GM12878 (cell line): ENCODE measurements around the gene KRTAP5-10. TPM values are rescaled to one million over a fixed set of nuclear protein-coding genes. Genes with fewer than 3 reads are reported as not detected.
"Not testable (repeated sequence)": the region's sequence is repeated elsewhere in the genome, so short reads cannot be mapped to it uniquely, and the experiment has no call there.

Source experiments
- ATAC-seq: fragments of 200-7000 bp; cut with Tn5 transposase; 3 replicates; pipeline ENCODE4 v1.9.1; 2020; ENCODE audit warnings: mild to moderate bottlenecking, moderate library complexity
- BruUV-seq: library from RNA; stranded (reverse); fragments of 400-500 nt; replicated peaks from 2 replicates; lab custom pipeline; 2021; lab: Mats Ljungman, UMichigan
- CTCF ChIA-PET: fragments of 300-600 bp; sonication (Branson Sonifier 250); formaldehyde crosslinking; extraction: SDS; loops from one replicate; lab custom pipeline; 2021; ENCODE audit warnings: inconsistent platforms; lab: Yijun Ruan, JAX
- POLR2A ChIA-PET: fragments of 350-600 bp; formaldehyde crosslinking; extraction: SDS; loops from one replicate; lab custom pipeline; 2021; ENCODE audit warnings: inconsistent platforms; lab: Charles Lee
- RAD21 ChIA-PET: fragments of 300-600 bp; sonication (Branson Sonifier 250); formaldehyde crosslinking; loops from one replicate; lab custom pipeline; 2023; ENCODE audit warnings: antibody characterized with exemption; ENCODE audit not compliant: unreplicated experiment; lab: Charles Lee
- SMC1A ChIA-PET: fragments of 300-600 bp; sonication (Branson Sonifier 250); formaldehyde crosslinking; loops from one replicate; lab custom pipeline; 2023; ENCODE audit not compliant: unreplicated experiment, uncharacterized antibody; lab: Charles Lee
- DNase-seq: peaks from one replicate; pipeline ENCODE4 v3.0.0-alpha.2; 2011; ENCODE audit warnings: low read depth, low spot score
- FAIRE-seq: peaks from 3 replicates; lab custom pipeline; 2011; peaks lifted over from hg19 to GRCh38; lab: Jason Lieb, UNC
- H2AFZ ChIP-seq: 2 replicates; pipeline ENCODE4 v1.6.0; 2011; ENCODE audit warnings: low read depth, low read length, control low read depth; ENCODE audit not compliant: control insufficient read depth
- H3K27ac ChIP-seq: 2 replicates; pipeline ENCODE4 v1.5.1; 2011; ENCODE audit warnings: control low read depth; ENCODE audit not compliant: control insufficient read depth, insufficient read depth
- H3K27me3 ChIP-seq, 2 experiments: replicated peaks in 1 of 2; 2 replicates each; pipeline versions ENCODE4 v1.6.0 to v1.6.1; 2011; ENCODE audit warnings: low read length in 1 of 2; ENCODE audit not compliant: control insufficient read depth in 2 of 2, insufficient read depth in 2 of 2
- H3K36me3 ChIP-seq, 2 experiments: 2 replicates each; pipeline ENCODE4 v1.5.1; 2011; ENCODE audit warnings: low read length in 1 of 2; ENCODE audit not compliant: control insufficient read depth in 2 of 2, insufficient read depth in 2 of 2
- H3K4me1 ChIP-seq: 2 replicates; pipeline ENCODE4 v1.6.1; 2011; ENCODE audit warnings: mild to moderate bottlenecking, low read length, moderate library complexity, mixed read lengths; ENCODE audit not compliant: control insufficient read depth, insufficient read depth
- H3K4me2 ChIP-seq: 2 replicates; pipeline ENCODE4 v1.6.0; 2011; ENCODE audit warnings: control low read depth; ENCODE audit not compliant: control insufficient read depth, insufficient read depth
- H3K4me3 ChIP-seq: fragments of 200-600 bp; sonication (generic); 2 replicates; pipeline ENCODE4 v1.5.1; 2016
- H3K79me2 ChIP-seq: 2 replicates; pipeline ENCODE4 v1.6.0; 2011; ENCODE audit warnings: low read length; ENCODE audit not compliant: control insufficient read depth, insufficient read depth
- H3K9ac ChIP-seq: 2 replicates; pipeline ENCODE4 v1.8.0; 2011; ENCODE audit warnings: low read length, control low read depth, mixed read lengths; ENCODE audit not compliant: control insufficient read depth, insufficient read depth
- H3K9me3 ChIP-seq: replicated peaks from 3 replicates; pipeline ENCODE4 v1.5.1; 2011; ENCODE audit warnings: mild to moderate bottlenecking, low read length; ENCODE audit not compliant: control insufficient read depth, insufficient read depth
- H4K20me1 ChIP-seq: 2 replicates; pipeline ENCODE4 v1.6.0; 2011; ENCODE audit not compliant: control insufficient read depth, insufficient read depth
- SPI1 ChIP-seq: IDR thresholded peaks from 2 replicates; pipeline ENCODE4 v1.6.1; 2011; ENCODE audit warnings: low read depth, mild to moderate bottlenecking, low read length, moderate library complexity, borderline replicate concordance; ENCODE audit not compliant: insufficient read depth
- ZNF592 ChIP-seq: fragments of 450-650 bp; IDR thresholded peaks from 2 replicates; pipeline ENCODE4 v1.6.1; 2017; ENCODE audit warnings: mild to moderate bottlenecking, moderate library complexity
- WGBS: methylation state at CpG from one replicate; pipeline ENCODE4 v1.1.6; 2016; ENCODE audit warnings: low lambda C conversion rate; ENCODE audit not compliant: insufficient replicate concordance, insufficient coverage; ENCODE audit errors: missing lambda C conversion rate; 5-methylcytosine and 5-hydroxymethylcytosine counted together
- in situ Hi-C: fragments of 300-500 bp; cut with MboI; formaldehyde crosslinking; loops from 9 replicates; pipeline ENCODE4 v1.14.3; 2018; ENCODE audit warnings: mixed read lengths
- intact Hi-C: fragments of 100-400 bp; cut with micrococcal nuclease; formaldehyde crosslinking; loops from one replicate; pipeline ENCODE4 v1.14.2; 2022; ENCODE audit not compliant: unreplicated experiment
- polyA plus RNA-seq, 11 experiments: library from polyadenylated mRNA; depleted of rRNA in 4 of 11; unstranded in 6 of 11; stranded (reverse) in 5 of 11; fragments of >200 nt; fragmentation: Nextera tagmentation in 4 of 11; fragmentation: Illumina TruSeq in 1 of 11; extraction: Ambion mirVana in 4 of 11; extraction: Trizol in 1 of 11; gene quantifications; 1 replicate in 1 of 11; 2 replicates in 10 of 11; pipeline versions ENCODE4 v1.2.1 to v1.2.3, GENCODE V29; 2011 to 2016; ENCODE audit warnings: inconsistent platforms in 2 of 11, missing spikeins in 2 of 11, low read depth in 1 of 11
- total RNA-seq, 4 experiments: library from RNA; depleted of rRNA in 3 of 4; stranded (reverse); fragments of >200 nt in 3 of 4; fragmentation: Illumina TruSeq in 1 of 4; extraction: Trizol in 1 of 4; gene quantifications; 2 replicates each; pipeline versions ENCODE4 v1.2.1 to v1.2.3, GENCODE V29; 2013 to 2021

Gene KRTAP5-10
- total and polyA plus RNA-seq, 10 of the 15 experiments (the other 5 are each of a cell fraction or from before 2014, with no cell fraction given), result 0.06 to 0.10 (median 0.06) TPM; not detected in 7

- WGBS, result 49% methylated on average over 17 of the region's 17 CpGs
Measured at GRCh38 chr11:71534711-71535608, 30.4 kb upstream of the KRTAP5-10 start.

More at GRCh38 chr11:71534711-71535608, 30.4 kb upstream of the KRTAP5-10 start:
- CTCF ChIA-PET, in situ Hi-C loops, POLR2A ChIA-PET, H3K27me3 ChIP-seq, DNase-seq, H3K4me3 ChIP-seq, BruUV-seq, H3K36me3 ChIP-seq, H3K27ac ChIP-seq, H4K20me1 ChIP-seq, FAIRE-seq, intact Hi-C loops, H3K9ac ChIP-seq, H3K9me3 ChIP-seq, ATAC-seq, H3K79me2 ChIP-seq, RAD21 ChIA-PET: not testable (repeated sequence)
- H3K4me1 ChIP-seq, result peaks cover 24% of the 10 kb centered on the region
- H3K4me2 ChIP-seq, result peak overlapping the region; percentile 25; the same call in 1 of the 2 replicates
- TF ChIP-seq SPI1 (peak; percentile 40; the same call in 1 of the 2 replicates), ZNF592 (0 out of 2 replicates have a peak, but pooled peaks have one; percentile 51)
- SMC1A ChIA-PET, result interaction anchor here (1.4 to 1.7 kb wide), 2 partner anchors 8 to 15 kb away, joined by 3 to 4 read pairs; no protein-coding TSS in a partner anchor
- peak overlapping the region; percentile 72 for H2AFZ ChIP-seq
